HL-60 (cell line): Measurements from ENCODE around the gene SLC6A11.

Experiments used
- CTCF ChIP-seq: IDR thresholded peaks from one replicate; pipeline ENCODE4 v1.5.1; 2011; ENCODE audit warnings: low read length, control low read depth, inconsistent platforms; ENCODE audit not compliant: insufficient read depth
- GABPA ChIP-seq: IDR thresholded peaks from 2 replicates; pipeline ENCODE4 v1.6.1; 2012; ENCODE audit warnings: low read depth
- POLR2AphosphoS5 ChIP-seq: IDR thresholded peaks from 2 replicates; pipeline ENCODE4 v1.6.1; 2012; ENCODE audit warnings: low read depth
- REST ChIP-seq: IDR thresholded peaks from 2 replicates; pipeline ENCODE4 v1.6.1; 2012; ENCODE audit warnings: low read depth; ENCODE audit not compliant: insufficient replicate concordance
- SPI1 ChIP-seq: IDR thresholded peaks from 2 replicates; pipeline ENCODE4 v1.6.1; 2012; ENCODE audit warnings: low read depth, mild to moderate bottlenecking, borderline replicate concordance

- TF ChIP-seq CTCF (no peak), POLR2AphosphoS5 (no peak), REST (no peak), GABPA (no peak), SPI1 (no peak)
These were observed 19.4 kb downstream of the SLC6A11 start for GRCh38 chr3:10835406-10835805.
